NCI-H187 treated with DMSO at 0.1 percent for 48 hours (cell line): Measurements from ENCODE around the gene VPS25.

ENCODE experiments used
- DNase-seq: peaks from one replicate; lab custom pipeline; 2025; lab: John Stamatoyannopoulos, UW

VPS25 gene

DNA sequence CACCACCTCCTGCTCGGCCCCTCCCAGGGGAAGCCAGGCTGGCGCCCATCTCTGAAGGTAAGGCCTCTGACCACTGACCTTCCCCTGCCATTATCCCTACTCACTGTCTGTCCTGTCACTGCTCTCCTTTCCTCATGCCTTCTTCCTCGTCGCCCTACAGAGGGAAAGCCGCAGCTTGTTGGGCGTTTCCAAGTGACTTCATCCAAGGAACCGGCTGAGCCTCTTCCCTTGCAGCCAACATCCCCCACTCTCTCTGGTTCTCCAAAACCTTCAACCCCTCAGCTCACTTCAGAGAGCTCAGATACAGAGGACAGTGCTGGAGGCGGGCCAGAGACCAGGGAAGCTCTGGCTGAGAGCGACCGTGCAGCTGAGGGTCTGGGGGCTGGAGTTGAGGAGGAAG lies 22.2 kb downstream of the VPS25 start:
- no peak for DNase-seq

DNA sequence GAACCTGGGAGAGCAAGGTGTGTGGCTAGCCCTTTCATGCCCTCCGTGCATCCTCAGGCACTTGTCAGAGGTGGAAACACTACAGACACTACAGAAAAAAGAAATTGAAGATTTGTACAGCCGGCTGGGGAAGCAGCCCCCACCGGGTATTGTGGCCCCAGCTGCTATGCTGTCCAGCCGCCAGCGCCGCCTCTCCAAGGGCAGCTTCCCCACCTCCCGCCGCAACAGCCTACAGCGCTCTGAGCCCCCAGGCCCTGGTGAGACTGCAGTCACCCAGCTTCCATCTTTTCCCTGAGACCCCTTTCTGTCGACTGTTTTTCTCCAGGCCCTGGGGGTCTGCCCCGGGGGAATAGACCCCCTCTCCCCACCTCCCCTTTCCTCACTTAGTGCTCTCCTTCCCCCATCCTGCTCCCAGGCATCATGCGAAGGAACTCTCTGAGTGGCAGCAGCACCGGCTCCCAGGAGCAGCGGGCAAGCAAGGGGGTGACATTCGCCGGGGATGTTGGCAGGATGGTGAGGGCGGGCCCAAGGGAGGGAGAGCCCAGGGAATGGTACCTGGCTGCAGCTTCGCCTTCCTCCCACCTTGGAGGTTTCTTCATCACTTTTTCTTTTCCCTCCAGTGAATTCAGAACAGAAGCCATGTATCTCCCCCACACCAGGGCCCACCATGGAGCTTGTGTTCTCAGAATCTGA lies 23.0 kb downstream of the VPS25 start:
- DNase-seq, result no peak

- no peak for DNase-seq
These were observed 24.1 kb downstream of the VPS25 start for GRCh38 chr17:42797067-42798007.

GRCh38 chr17:42798011-42798382 lies 24.7 kb downstream of the VPS25 start:
- no peak for DNase-seq

GRCh38 chr17:42798383-42799380 lies 25.4 kb downstream of the VPS25 start, which contains the start of the genes CNTD1 and COA3:
Gene CNTD1 (plus strand): TSS chr17:42798861. CDS start chr17:42799068, 207 bp downstream.
Gene COA3 (minus strand): TSS chr17:42798704. CDS start chr17:42798681, 23 bp downstream.
- DNase-seq, result peak; percentile 24

DNA sequence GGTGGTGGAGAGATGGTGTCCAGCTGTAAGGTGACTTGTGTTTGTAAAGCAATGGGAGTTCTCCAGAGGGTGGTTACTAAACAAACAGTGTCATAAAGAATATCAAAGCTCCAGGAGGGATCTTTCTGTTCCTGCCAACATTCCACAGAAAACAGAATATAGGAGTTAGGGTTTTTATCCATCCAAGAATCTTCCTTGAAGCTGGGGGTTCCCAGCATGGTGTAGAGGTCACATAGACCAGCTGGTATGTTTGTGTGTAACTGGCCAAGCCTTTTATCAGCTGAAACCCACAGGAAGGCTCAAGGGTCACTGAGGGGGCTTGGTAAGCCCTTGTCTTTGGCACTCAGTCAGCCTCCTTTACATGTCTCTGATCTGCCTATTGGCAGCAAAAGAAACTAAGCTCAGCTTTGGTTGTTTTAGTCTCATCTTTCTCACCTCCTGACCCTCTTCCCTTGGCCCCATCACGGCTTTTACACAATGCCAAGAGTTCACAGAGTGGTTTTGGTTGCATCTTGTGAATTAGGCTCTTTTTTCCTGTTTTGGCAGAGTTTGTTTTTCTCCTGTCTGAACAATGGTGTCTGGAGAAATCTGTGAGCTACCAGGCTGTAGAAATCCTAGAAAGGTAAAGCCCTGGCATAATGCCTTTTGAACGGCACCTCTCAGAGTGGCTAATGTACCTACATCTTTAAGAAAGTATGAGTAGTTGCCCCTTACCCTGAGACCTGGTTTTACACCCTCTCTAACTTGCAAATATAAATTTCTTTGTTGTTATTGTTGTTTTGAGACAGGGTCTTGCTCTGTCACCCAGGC lies 30.0 kb downstream of the VPS25 start:
- no peak for DNase-seq

GRCh38 chr17:42804918-42805367 lies 31.7 kb downstream of the VPS25 start:
- DNase-seq, result no peak

- no peak for DNase-seq
These were observed 33.0 kb downstream of the VPS25 start for GRCh38 chr17:42806249-42806648.

DNA sequence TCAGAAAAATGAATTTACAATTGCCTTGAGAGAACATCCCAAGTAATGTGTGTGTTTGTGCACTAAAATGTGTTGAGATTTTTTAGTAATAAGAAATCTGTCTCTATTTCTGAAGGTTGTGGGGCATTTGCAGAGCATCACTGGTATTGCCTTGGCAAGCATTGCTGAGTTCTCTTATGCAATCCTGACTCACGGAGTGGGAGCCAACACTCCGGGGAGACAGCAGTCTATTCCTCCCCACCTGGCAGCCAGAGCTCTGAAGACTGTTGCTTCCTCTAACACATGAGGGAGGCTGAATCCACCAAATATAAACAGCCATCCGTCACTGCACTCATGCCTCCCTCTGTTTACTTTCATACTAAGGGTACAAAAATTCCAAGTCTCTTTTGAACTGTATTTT lies 36.0 kb downstream of the VPS25 start:
- DNase-seq, result no peak

DNA sequence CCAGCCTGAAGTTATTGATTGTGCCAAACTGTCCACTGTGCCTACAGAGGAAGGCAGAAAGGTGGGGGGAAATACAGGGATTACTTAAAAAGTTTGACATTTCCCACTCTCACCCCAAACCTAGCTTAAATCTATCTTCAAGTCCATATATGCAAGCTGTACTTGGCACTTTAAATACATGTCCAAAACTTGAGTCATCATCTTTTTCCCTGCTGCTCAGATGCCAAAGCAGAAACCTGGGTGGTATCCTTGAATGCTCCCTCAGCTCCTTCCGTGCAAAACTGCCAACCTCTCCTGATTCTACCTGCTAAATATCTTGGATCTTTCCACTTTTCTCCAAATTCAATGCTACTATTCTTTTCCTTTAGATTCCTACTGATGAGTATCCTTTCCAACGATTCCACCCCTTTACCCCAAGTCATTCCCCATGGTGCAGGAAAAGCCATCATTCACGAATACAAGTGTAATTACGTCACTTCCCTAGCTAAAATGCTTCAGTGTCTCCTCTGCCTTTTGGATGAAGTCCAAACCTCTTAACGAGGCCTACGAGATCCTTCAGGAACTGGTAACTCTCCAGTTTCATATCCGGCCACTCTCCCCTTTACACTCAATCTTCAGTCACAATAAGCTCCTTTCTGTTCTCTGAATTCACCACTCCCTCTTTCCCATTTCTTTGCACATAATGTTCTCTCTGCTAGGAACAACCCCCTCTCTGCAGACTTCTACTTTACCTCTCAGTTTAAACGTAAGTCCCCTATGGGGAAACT lies 41.6 kb downstream of the VPS25 start:
- no peak for DNase-seq

GRCh38 chr17:42817866-42818265 lies 44.6 kb downstream of the VPS25 start:
- no peak for DNase-seq

DNA sequence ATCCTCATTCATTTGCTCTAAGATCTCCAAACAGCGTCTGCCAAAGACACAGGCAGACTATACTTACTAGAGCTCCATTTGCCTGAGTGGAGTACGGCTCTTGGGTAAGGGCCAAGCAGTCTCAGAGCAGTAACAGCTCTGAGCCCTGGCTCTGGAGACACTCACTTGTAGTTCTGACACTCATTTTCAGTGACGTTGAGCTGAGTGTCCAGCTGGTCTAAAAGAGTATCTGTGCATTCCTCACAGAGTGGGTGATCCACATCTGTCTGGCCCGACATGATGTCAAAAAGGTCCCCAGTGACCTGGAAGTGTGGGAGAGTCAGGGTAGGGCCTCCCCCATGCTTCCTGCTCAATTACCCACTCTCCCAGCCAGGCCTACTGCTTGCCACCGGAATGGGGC lies 45.1 kb downstream of the VPS25 start:
- no peak for DNase-seq

DNA sequence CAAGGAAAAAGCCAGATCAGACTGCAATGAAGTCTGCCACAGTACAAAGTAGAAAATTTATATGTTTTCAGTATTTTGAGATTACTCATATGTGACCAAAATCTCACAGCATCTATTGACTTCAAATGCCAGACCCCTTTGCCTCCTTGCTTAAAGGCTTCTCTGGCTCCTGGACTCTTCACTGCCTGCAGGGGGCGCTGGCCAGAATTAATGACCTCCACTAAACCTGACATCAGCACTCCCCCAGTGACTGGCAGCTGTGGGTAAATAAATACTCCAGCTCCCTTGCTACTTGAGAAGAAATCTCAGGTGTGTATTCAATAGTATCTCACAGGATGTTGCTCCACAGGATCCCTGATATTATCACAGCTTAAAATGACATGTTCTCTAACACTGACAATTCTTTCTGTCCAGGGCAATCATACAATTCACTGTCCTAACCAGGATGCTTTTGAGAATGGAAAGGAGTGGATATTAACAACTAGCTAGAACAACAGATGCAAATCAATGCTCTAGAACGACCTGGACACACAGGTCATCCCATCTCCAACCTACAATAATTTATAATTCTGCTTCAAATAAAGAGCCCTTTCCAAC lies 46.8 kb downstream of the VPS25 start:
- no peak for DNase-seq

- DNase-seq, result no peak
These were observed 47.9 kb downstream of the VPS25 start for GRCh38 chr17:42821176-42821575.

- no peak for DNase-seq
These were observed 54.2 kb downstream of the VPS25 start for GRCh38 chr17:42827472-42827871.
